Stimulated activated CD4-positive, alpha-beta T cell treated with anti-CD3 and anti-CD28 coated beads, Interleukin-4, amount 100 ng/mL, for 48 hours (primary cell): ENCODE results near the gene CALCOCO1.

ENCODE experiments used
- DNase-seq, 2 donors: peaks; one replicate each; pipeline ENCODE4 v3.0.0-alpha.2; 2020; ENCODE audit warnings: low read depth in 2 of 2

CALCOCO1 gene

DNA sequence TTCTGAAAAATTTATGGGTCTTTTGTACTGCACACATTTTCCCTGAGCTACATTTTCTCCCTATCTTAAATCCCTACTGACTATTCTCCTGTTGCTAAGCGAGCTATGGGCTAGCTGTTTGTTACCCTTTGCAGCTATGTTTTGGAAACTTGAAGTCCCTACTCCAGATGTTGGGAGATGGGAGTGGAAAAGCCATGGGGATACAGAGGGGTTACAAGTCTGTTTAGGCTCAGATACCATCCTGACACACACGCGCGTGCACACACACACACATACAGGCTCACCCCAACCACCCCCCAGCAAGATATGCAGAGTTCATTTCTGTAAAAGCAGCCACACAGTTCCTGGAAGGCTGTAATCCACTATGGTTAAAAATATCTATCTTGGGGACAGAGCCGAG is 67.2 kb downstream of the CALCOCO1 start:
- no peak for DNase-seq

DNA sequence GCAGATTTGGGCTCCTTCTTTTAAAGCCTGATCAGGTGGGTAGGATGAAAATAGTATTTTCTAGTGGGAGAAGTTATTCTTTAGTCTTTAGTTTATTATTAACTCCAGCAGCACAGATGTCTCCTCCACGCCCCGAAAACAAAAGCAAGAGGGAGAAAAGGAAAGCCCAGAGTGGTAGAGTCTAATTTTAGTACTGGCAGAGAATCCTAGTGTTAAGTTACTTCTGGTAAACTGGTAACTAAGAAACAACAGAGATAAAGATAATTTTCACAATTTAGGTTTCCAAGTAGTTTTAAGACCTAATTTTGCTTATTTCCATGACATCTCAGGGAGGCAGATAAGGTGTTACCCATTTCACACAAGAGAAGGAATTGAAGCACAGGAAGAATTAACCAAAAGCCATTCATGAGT is 67.7 kb downstream of the CALCOCO1 start:
- DNase-seq = no peak

DNA sequence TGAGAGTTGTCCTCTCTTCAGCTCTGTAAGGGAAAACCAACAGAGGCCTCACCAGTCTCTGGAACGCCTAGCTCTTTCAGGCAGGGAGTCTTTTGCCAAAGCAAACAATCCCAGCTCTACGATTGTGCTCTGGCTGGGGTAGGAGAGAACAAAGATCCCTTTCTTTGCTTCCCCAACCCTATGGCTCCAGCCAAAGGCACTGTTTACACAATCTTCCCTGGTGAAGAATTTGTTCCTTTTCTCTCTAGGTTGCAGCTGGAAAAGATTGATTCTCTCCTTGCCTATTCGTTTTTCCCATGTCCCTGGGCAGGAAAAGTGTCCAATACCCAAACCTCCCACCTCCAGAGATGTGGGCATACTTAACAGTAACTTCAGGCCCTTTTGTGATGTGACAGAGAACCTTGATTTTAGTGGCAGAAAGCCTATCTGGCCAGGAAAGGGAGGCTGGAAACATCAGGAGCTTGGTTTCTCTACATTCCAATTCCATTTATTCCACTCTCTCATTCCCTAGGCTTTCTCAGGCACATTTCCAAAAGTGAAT is 68.2 kb downstream of the CALCOCO1 start:
- DNase-seq = no peak
